ENCODE measurements around the gene TBC1D32. TPM values are rescaled to one million over a fixed set of nuclear protein-coding genes. Genes with fewer than 3 reads are reported as not detected.

Gene TBC1D32
- polyA plus RNA-seq, 1 donor (not counting 4 experiments of a cell fraction or from before 2014, with no cell fraction given), result 6.7 TPM

- Histone ChIP-seq H3K9me3 (ENCODE audit: control insufficient read depth, low read depth, low read length) (no peaks in the 10 kb centered on the region), H3K79me2 (ENCODE audit: control insufficient read depth, insufficient read depth, low read length) (no peaks in the 10 kb centered on the region), H3K9ac (ENCODE audit: control insufficient read depth, extremely low read depth, insufficient read depth, low read length) (no peak overlapping the region), H3K9me1 (ENCODE audit: control insufficient read depth, extremely low read depth, insufficient read depth, low read length) (no peaks in the 10 kb centered on the region), H3K4me1 (ENCODE audit: control insufficient read depth, extremely low read depth, insufficient read depth, low read length) (no peaks in the 10 kb centered on the region), H3K27me3 (ENCODE audit: control insufficient read depth, extremely low read depth, insufficient read depth, low read length) (no peaks in the 10 kb centered on the region), H3K27ac (ENCODE audit: control insufficient read depth, insufficient read depth, low read length) (no peak overlapping the region), H3K4me2 (ENCODE audit: control insufficient read depth, extremely low read depth, insufficient read depth, low read depth, low read length) (no peak overlapping the region), H2AFZ (ENCODE audit: control insufficient read depth, low read length) (no peak overlapping the region), H4K20me1 (ENCODE audit: control insufficient read depth, extremely low read depth, insufficient read depth, low read length) (no peaks in the 10 kb centered on the region), H3K4me3 (ENCODE audit: control insufficient read depth in 2 of 3, extremely low read depth in 1 of 3, insufficient read depth in 2 of 3, low read depth in 1 of 3, low read length in 3 of 3) (no peak overlapping the region), H3K36me3 (ENCODE audit: control insufficient read depth in 2 of 2, extremely low read depth in 1 of 2, insufficient read depth in 2 of 2, low read length in 2 of 2) (no peaks in the 10 kb centered on the region)
- no peak for FAIRE-seq
- TF ChIP-seq CTCF (optimal IDR thresholded peaks at IDR 0.05 in 1 of 3, IDR thresholded peaks at IDR 0.05 in 1 of 3, conservative IDR thresholded peaks at IDR 0.05 in 1 of 3; ENCODE audit: extremely low read depth in 1 of 3, insufficient read depth in 2 of 3, low read length in 3 of 3), result no peak
- TF ChIP-seq EZH2 (IDR thresholded peaks at IDR 0.05; ENCODE audit: low read length), result no peak
- no peak for DNase-seq (ENCODE audit: low read depth, low spot score)
- dilution Hi-C loops (cut with MboI; ENCODE audit: extremely low pct_ligation_motif_present, low sequenced_read_pairs), result no loop called here
Measured at GRCh38 chr6:121242386-121242785, 91.9 kb downstream of the TBC1D32 start.

- Histone ChIP-seq H3K4me1 (ENCODE audit: control insufficient read depth, extremely low read depth, insufficient read depth, low read length) (no peaks in the 10 kb centered on the region), H4K20me1 (ENCODE audit: control insufficient read depth, extremely low read depth, insufficient read depth, low read length) (no peaks in the 10 kb centered on the region), H3K4me3 (ENCODE audit: control insufficient read depth in 2 of 3, extremely low read depth in 1 of 3, insufficient read depth in 2 of 3, low read depth in 1 of 3, low read length in 3 of 3) (no peak overlapping the region), H3K79me2 (ENCODE audit: control insufficient read depth, insufficient read depth, low read length) (no peaks in the 10 kb centered on the region), H3K9me1 (ENCODE audit: control insufficient read depth, extremely low read depth, insufficient read depth, low read length) (no peaks in the 10 kb centered on the region), H3K36me3 (ENCODE audit: control insufficient read depth in 2 of 2, extremely low read depth in 1 of 2, insufficient read depth in 2 of 2, low read length in 2 of 2) (no peaks in the 10 kb centered on the region), H2AFZ (ENCODE audit: control insufficient read depth, low read length) (no peak overlapping the region), H3K9ac (ENCODE audit: control insufficient read depth, extremely low read depth, insufficient read depth, low read length) (no peak overlapping the region), H3K4me2 (ENCODE audit: control insufficient read depth, extremely low read depth, insufficient read depth, low read depth, low read length) (no peak overlapping the region), H3K27me3 (ENCODE audit: control insufficient read depth, extremely low read depth, insufficient read depth, low read length) (no peaks in the 10 kb centered on the region), H3K9me3 (ENCODE audit: control insufficient read depth, low read depth, low read length) (no peaks in the 10 kb centered on the region), H3K27ac (ENCODE audit: control insufficient read depth, insufficient read depth, low read length) (no peak overlapping the region)
- DNase-seq (ENCODE audit: low read depth, low spot score) (no peak), FAIRE-seq (no peak)
- dilution Hi-C loops (cut with MboI; ENCODE audit: extremely low pct_ligation_motif_present, low sequenced_read_pairs), result no loop called here
- TF ChIP-seq EZH2 (IDR thresholded peaks at IDR 0.05; ENCODE audit: low read length), result no peak
- no peak for TF ChIP-seq CTCF (optimal IDR thresholded peaks at IDR 0.05 in 1 of 3, IDR thresholded peaks at IDR 0.05 in 1 of 3, conservative IDR thresholded peaks at IDR 0.05 in 1 of 3; ENCODE audit: extremely low read depth in 1 of 3, insufficient read depth in 2 of 3, low read length in 3 of 3)
Measured at GRCh38 chr6:121237859-121238258, 96.4 kb downstream of the TBC1D32 start.
